ENCODE data around the gene PTPMT1. TPM values are rescaled to one million over a fixed set of nuclear protein-coding genes. Genes with fewer than 3 reads are reported as not detected.
"Not testable (repeated sequence)": the region's sequence is repeated elsewhere in the genome, so short reads cannot be mapped to it uniquely, and the experiment has no call there.

Gene PTPMT1
- total RNA-seq, 2 donors from 2014 or later, result 33.1 to 57.4 TPM

GRCh38 chr11:47533690-47534151 lies 31.7 kb upstream of the PTPMT1 start:
- no peak overlapping the region for H3K27ac Mint-ChIP-seq
- peaks cover 10 to 21% of the 10 kb centered on the region in 2 donors for H3K4me1 Mint-ChIP-seq (ENCODE audit: low read depth in 2 of 2)
- H3K4me3 Mint-ChIP-seq, result no peak overlapping the region
- H3K36me3 Mint-ChIP-seq, result no peaks in the 10 kb centered on the region
- no peak for DNase-seq (ENCODE audit: low spot score)
- no peaks in the 10 kb centered on the region for H3K9me3 Mint-ChIP-seq
- H3K27me3 Mint-ChIP-seq, result no peaks in the 10 kb centered on the region
- no peak for ATAC-seq

- no peaks in the 10 kb centered on the region for H3K9me3 Mint-ChIP-seq
- no peak for DNase-seq (ENCODE audit: low spot score)
- ATAC-seq, result no peak
- H3K4me1 Mint-ChIP-seq (ENCODE audit: low read depth in 2 of 2), result peaks cover 18 to 29% of the 10 kb centered on the region in 2 donors
- H3K4me3 Mint-ChIP-seq, result no peak overlapping the region
- no peak overlapping the region for H3K27ac Mint-ChIP-seq
- H3K36me3 Mint-ChIP-seq, result no peaks in the 10 kb centered on the region
- no peaks in the 10 kb centered on the region for H3K27me3 Mint-ChIP-seq
Measured at GRCh38 chr11:47534704-47535251, 30.6 kb upstream of the PTPMT1 start.

DNA sequence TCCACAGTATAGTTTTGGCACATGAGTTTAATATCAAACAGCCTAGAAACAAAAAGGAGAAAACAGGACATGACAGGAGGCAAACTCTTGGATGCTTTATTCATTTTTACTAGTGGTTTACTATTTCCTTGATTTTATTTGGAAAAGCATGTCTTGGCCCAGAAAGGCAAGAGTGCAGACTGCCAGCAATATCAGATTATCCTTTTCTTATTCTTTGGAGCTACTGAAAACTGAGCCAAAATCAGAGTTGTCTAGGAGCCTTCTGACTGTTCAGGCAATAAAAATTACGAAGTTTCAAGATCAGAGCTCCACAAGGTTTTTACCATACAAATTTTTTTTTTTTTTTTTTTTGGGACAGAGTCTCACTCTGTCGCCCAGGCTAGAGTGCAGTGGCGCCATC lies 28.5 kb upstream of the PTPMT1 start:
- H3K27ac Mint-ChIP-seq, result no peak overlapping the region
- H3K4me3 Mint-ChIP-seq, result no peak overlapping the region
- ATAC-seq (no peak), DNase-seq (ENCODE audit: low spot score) (no peak)
- H3K27me3 Mint-ChIP-seq, result no peaks in the 10 kb centered on the region
- H3K4me1 Mint-ChIP-seq (ENCODE audit: low read depth in 2 of 2), result peaks cover 27 to 34% of the 10 kb centered on the region in 2 donors
- no peaks in the 10 kb centered on the region for H3K36me3 Mint-ChIP-seq
- no peaks in the 10 kb centered on the region for H3K9me3 Mint-ChIP-seq

GRCh38 chr11:47538741-47539565 lies 26.4 kb upstream of the PTPMT1 start:
- ATAC-seq, result no peak
- Mint-ChIP-seq H3K9me3 (no peaks in the 10 kb centered on the region), H3K4me1 (ENCODE audit: low read depth in 2 of 2) (peaks cover 28 to 32% of the 10 kb centered on the region in 2 donors), H3K27me3 (no peaks in the 10 kb centered on the region), H3K4me3 (no peak overlapping the region), H3K27ac (no peak overlapping the region), H3K36me3 (no peaks in the 10 kb centered on the region)
- DNase-seq (ENCODE audit: low spot score), result no peak

GRCh38 chr11:47539681-47540039 lies 25.7 kb upstream of the PTPMT1 start:
- H3K27me3 Mint-ChIP-seq, result no peaks in the 10 kb centered on the region
- H3K9me3 Mint-ChIP-seq, result no peaks in the 10 kb centered on the region
- H3K4me3 Mint-ChIP-seq, result peak overlapping the region; percentile 50
- peaks cover 33 to 36% of the 10 kb centered on the region in 2 donors for H3K4me1 Mint-ChIP-seq (ENCODE audit: low read depth in 2 of 2)
- ATAC-seq (no peak), DNase-seq (ENCODE audit: low spot score) (no peak)
- H3K27ac Mint-ChIP-seq, result peak overlapping the region; percentile 76 to 84
- H3K36me3 Mint-ChIP-seq, result no peaks in the 10 kb centered on the region

DNA sequence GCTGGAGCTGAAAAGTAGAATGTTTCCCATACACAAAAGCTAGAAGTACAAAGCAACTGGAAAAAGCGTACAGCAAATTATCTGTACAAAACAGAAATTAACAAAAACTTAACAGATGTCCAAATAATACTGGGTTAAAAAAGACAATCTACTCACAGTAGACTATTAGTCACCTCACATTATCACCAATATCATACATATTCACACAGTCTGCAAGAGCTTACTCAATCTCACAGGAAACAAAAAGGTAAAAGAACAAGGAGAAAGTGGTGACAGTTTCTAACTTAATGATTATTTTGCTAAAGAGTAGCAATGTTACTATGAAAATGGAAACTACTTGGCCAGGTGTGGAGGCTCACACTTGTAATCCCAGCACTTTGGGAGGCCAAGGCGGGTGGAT lies 24.3 kb upstream of the PTPMT1 start:
- DNase-seq (ENCODE audit: low spot score), result no peak
- H3K36me3 Mint-ChIP-seq, result no peaks in the 10 kb centered on the region
- ATAC-seq, result peak in 1 of 2 donors; percentile 37
- no peaks in the 10 kb centered on the region for H3K27me3 Mint-ChIP-seq
- H3K9me3 Mint-ChIP-seq, result no peaks in the 10 kb centered on the region
- H3K4me3 Mint-ChIP-seq, result peak overlapping the region; percentile 50
- H3K4me1 Mint-ChIP-seq (ENCODE audit: low read depth in 2 of 2), result peaks cover 33 to 35% of the 10 kb centered on the region in 2 donors
- peak overlapping the region; percentile 76 to 84 for H3K27ac Mint-ChIP-seq

DNA sequence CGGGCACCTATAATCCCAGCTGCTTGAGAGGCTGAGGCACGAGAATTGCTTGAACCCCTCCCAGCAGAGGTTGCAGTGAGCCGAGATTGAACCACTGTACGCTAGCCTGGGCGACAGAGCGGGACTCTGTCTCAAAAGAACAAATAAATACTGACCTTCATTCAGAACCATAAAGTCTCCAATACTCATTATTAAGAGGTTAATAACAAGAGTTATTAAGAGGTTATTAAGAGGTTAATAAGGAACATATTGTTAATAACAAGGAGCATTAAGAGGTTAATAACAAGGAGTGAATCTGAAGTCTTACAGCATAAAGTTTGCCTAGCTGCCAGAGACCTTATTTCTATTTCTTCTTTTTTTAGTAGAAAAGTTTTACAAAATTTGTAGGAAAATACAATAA lies 20.1 kb upstream of the PTPMT1 start:
- no peak for DNase-seq (ENCODE audit: low spot score)

GRCh38 chr11:47546274-47546673 lies 19.1 kb upstream of the PTPMT1 start:
- H3K27ac Mint-ChIP-seq; H3K36me3 Mint-ChIP-seq; ATAC-seq; H3K9me3 Mint-ChIP-seq; H3K27me3 Mint-ChIP-seq; DNase-seq (ENCODE audit: low spot score); H3K4me3 Mint-ChIP-seq: not testable (repeated sequence)
- peaks cover 32 to 42% of the 10 kb centered on the region in 2 donors for H3K4me1 Mint-ChIP-seq (ENCODE audit: low read depth in 2 of 2)

More for the DNA sequence above, 20.1 kb upstream of the PTPMT1 start:
- Mint-ChIP-seq H3K9me3 (no peaks in the 10 kb centered on the region), H3K27me3 (no peaks in the 10 kb centered on the region), H3K4me1 (ENCODE audit: low read depth in 2 of 2) (peaks cover 33 to 42% of the 10 kb centered on the region in 2 donors), H3K4me3 (no peak overlapping the region), H3K36me3 (peaks cover 6% of the 10 kb centered on the region), H3K27ac (no peak overlapping the region)
- ATAC-seq, result no peak

GRCh38 chr11:47550288-47551047 lies 14.9 kb upstream of the PTPMT1 start:
- Mint-ChIP-seq H3K4me3 (peak overlapping the region; percentile 99), H3K4me1 (ENCODE audit: low read depth in 2 of 2) (peaks cover 38 to 57% of the 10 kb centered on the region in 2 donors), H3K27ac (peak overlapping the region; percentile 98), H3K27me3 (no peaks in the 10 kb centered on the region), H3K9me3 (no peaks in the 10 kb centered on the region), H3K36me3 (peaks cover 6% of the 10 kb centered on the region)
- no peak for ATAC-seq
- DNase-seq (ENCODE audit: low spot score), result no peak

DNA sequence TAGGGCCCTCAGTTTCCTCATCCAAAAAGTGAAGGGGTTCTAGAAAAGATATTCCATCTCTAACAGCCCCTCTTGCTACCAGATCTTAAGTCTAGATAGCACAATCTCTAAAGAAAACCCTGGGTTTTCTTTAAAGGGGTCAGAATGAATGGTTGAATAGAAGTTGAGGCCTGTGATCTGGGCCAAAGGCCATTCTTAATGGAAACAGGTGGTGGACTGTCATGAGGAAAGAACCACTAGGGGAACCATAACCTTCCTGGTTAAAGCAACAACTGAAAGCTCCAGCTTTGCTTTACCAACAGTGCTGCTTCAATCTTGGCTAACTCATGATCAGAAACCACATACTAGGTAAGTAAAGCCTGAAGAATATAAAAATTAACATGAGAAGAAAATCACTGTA lies 14.3 kb upstream of the PTPMT1 start:
- DNase-seq (ENCODE audit: low spot score), result no peak
- Mint-ChIP-seq H3K36me3 (peaks cover 6% of the 10 kb centered on the region), H3K4me1 (ENCODE audit: low read depth in 2 of 2) (peaks cover 38 to 57% of the 10 kb centered on the region in 2 donors), H3K9me3 (no peaks in the 10 kb centered on the region), H3K27ac (peak overlapping the region; percentile 98), H3K4me3 (peak overlapping the region; percentile 99), H3K27me3 (no peaks in the 10 kb centered on the region)
- ATAC-seq, result no peak

- H3K36me3 Mint-ChIP-seq, result peaks cover 6% of the 10 kb centered on the region
- no peaks in the 10 kb centered on the region for H3K27me3 Mint-ChIP-seq
- ATAC-seq (no peak), DNase-seq (ENCODE audit: low spot score) (no peak)
- H3K4me3 Mint-ChIP-seq, result peak overlapping the region; percentile 99
- no peaks in the 10 kb centered on the region for H3K9me3 Mint-ChIP-seq
- peak overlapping the region; percentile 98 for H3K27ac Mint-ChIP-seq
- peaks cover 36 to 54% of the 10 kb centered on the region in 2 donors for H3K4me1 Mint-ChIP-seq (ENCODE audit: low read depth in 2 of 2)
Measured at GRCh38 chr11:47552056-47552565, 13.3 kb upstream of the PTPMT1 start.

GRCh38 chr11:47552566-47553405 lies 12.6 kb upstream of the PTPMT1 start, which contains the start of gene CELF1:
TSS of gene CELF1 (minus strand) at chr11:47553132. CDS start at chr11:47499523, 53,609 bp downstream.
- ATAC-seq (peak; percentile 98 to 99), DNase-seq (ENCODE audit: low spot score) (peak; percentile 95)
- Mint-ChIP-seq H3K27me3 (no peaks in the 10 kb centered on the region), H3K27ac (peak within 1 kb of the TSS; percentile 98), H3K4me3 (peak within 1 kb of the TSS; percentile 99), H3K4me1 (ENCODE audit: low read depth in 2 of 2) (peaks cover 32 to 48% of the 10 kb centered on the region in 2 donors), H3K9me3 (no peaks in the 10 kb centered on the region), H3K36me3 (peaks cover 6% of the 10 kb centered on the region)

GRCh38 chr11:47553406-47553743 lies 12.0 kb upstream of the PTPMT1 start:
- peak overlapping the region; percentile 99 for H3K4me3 Mint-ChIP-seq
- ATAC-seq, result peak in 1 of 2 donors; percentile 28
- peaks cover 27 to 42% of the 10 kb centered on the region in 2 donors for H3K4me1 Mint-ChIP-seq (ENCODE audit: low read depth in 2 of 2)
- peak overlapping the region; percentile 88 to 98 for H3K27ac Mint-ChIP-seq
- no peaks in the 10 kb centered on the region for H3K9me3 Mint-ChIP-seq
- H3K27me3 Mint-ChIP-seq, result no peaks in the 10 kb centered on the region
- H3K36me3 Mint-ChIP-seq, result peaks cover 6% of the 10 kb centered on the region
- no peak for DNase-seq (ENCODE audit: low spot score)
